Measurements from ENCODE around the gene NFIC.
"Not testable (repeated sequence)": the region's sequence is repeated elsewhere in the genome, so short reads cannot be mapped to it uniquely, and the experiment has no call there.

NFIC gene

GRCh38 chr19:3431760-3432397, 65.5 kb downstream of the NFIC start:
- DNase-seq, result no peak

- no peak for DNase-seq
Measured at GRCh38 chr19:3433313-3433712, 66.9 kb downstream of the NFIC start.

DNA sequence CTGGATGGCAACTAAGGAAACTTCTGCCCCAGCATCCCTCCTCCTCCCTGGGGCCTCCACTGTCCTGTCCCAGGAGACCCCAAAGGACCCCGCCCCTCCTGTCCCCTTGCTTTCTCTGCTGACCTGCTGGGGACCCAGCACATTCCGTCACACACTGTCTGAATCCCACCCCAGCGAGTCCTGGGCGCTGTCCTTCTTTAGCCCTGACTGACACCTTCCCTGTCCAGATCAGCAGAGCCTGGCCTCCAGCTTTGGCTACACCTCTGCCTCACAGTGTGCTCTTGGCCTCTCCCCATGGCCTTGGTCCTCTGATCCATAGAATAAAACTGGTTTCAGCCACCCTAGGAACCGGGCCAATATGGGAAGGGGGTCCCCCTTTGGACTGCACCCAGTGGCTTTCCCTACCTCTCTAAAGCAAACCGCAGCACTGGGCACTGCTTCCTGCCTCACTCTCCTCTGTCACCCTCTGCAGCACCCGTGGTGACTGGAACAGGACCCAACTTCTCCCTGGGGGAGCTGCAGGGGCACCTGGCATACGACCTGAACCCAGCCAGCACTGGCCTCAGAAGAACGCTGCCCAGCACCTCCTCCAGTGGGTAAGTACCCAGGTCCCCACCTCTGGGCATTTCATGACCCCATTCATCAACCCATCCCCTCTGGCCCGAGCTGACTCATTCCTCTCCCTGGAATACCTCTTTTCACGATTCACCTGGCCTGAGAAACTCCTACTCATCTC, 67.6 kb downstream of the NFIC start:
- DNase-seq, result no peak

DNA sequence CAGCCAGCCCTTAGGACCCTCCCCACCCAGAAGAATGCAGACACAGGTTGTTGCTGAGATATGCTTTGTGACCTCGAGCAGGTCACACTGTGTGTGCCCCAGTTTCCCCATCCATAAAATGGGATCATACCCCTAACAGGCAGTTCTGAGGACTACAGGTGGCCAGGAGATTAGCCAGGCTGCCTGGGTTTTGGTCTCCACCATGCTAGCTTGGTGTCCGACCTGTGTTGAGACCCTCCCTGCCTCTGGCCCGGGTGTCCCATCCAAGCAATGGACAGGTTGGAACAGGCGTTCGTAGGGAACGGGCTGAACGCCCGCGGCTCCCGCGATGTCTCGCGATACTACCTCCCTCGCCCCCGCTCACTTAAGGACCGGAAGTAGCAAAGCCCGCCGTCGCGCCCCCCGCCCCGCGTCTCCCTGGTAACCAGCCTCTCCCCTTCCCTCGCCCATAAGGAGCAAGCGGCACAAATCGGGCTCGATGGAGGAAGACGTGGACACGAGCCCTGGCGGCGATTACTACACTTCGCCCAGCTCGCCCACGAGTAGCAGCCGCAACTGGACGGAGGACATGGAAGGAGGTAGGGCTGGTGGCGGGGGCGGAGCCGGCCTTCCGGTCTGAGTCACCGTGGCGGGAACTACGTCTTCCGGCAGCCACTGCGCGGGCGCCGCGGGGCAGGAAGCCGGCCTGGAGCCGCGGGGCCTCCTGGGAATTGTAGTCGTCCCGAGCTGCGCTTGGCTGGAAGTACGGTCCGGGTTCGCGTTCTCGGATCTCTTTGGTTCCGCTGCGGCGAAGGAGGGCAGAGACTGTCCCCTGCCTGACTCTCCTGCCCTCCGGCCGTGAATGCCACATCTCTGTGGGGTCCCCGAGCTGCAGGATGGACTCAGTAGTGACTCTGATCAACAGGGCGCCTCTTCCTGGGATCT, 68.5 kb downstream of the NFIC start:
- DNase-seq, result peak; percentile 93 to 95

GRCh38 chr19:3440082-3440481, 73.7 kb downstream of the NFIC start:
- DNase-seq, result no peak

GRCh38 chr19:3441089-3441985, 75.0 kb downstream of the NFIC start:
- DNase-seq, result no peak

DNA sequence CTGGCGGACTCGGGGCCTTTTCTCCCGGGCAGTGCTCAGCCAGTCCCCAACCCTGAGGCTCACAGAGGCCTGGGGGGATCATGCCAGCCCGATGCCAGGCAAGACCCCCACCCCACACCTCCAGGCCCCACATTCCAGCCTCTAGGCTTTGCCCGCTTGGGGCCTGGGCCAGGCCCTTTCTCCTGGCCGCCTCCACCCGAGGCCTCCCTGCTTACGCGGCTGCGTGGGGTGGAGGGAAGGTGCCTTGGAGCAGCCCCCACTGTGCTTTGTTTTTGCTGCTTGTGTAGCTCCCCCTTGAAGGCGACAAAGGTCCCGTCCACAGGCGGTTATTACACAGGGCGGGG, 75.6 kb downstream of the NFIC start:
- DNase-seq, result no peak

GRCh38 chr19:3442487-3443071, 76.2 kb downstream of the NFIC start:
- no peak for DNase-seq

- no peak for DNase-seq
Measured at GRCh38 chr19:3443840-3444694, 77.7 kb downstream of the NFIC start.

DNA sequence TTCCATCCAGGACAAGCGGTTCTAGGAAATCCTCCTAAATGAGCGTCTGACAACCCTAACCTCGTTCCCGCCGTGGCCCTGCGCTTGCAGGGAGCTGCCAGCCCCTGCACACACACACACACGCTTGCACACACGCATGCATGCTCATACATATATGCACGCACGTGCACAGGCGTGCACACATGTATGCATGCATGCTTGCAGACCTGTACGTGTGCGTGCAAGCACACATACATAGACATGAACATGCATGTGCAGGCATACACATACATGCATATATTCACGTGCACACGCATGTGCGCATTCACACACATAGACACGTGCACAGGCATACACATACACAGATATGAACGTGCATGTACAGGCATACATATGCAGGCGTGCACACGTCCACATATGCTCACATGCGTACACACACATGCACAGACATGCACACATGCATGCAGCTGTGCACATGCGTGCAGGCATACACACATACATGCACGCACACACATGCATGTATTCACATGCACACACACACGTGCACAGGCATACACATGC, 78.4 kb downstream of the NFIC start:
- no peak for DNase-seq

DNA sequence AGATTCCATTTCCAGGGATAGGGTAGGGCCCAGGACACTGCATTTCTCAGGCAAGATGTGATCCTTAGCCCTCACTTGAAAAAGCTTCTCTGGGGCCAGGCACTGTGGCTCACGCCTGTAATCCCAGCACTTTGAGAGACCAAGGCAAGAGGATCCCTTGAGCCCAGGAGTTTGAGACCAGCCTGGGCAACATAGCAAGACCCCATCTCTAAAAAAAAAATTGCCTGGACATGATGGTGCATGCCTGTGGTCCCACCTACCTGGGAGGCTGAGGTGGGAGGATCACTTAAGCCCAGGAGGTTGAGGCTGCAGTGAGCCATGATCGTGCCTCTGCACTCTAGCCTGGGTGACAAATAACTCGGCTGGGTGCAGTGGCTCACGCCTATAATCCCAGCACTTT, 80.3 kb downstream of the NFIC start:
- not testable (repeated sequence) for DNase-seq

GRCh38 chr19:3448616-3449334, 82.4 kb downstream of the NFIC start:
- no peak for DNase-seq

DNA sequence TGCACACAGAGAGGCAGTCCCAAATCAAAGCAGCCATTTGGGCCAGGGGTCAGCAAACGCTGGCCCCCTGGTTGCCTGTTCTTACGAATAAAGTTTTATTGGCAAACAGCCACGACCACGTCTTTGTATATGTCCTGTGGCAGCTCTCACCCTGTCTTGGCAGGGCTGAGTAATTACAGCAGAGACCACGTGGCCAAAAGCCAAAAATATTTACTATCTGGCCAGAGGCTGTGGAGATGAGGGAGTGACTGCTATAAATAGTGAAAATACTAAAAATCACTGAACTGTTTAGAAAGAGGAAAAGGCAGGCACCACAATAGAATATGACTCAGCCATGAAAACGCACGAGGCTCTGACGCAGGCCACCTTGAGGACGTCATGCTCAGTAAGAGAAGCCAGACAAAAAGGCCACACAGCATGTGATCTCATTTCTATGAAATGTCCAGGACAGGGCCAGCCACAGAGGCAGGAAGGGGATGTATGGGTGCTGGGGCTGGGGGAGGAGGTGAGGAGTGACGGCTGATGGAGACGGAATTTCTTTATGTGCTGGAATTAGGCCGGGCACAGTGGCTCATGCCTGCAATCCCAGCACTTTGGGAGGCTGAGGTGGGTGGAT, 84.5 kb downstream of the NFIC start:
- no peak for DNase-seq

- DNase-seq, result no peak
Measured at GRCh38 chr19:3451451-3451866, 85.1 kb downstream of the NFIC start.

DNA sequence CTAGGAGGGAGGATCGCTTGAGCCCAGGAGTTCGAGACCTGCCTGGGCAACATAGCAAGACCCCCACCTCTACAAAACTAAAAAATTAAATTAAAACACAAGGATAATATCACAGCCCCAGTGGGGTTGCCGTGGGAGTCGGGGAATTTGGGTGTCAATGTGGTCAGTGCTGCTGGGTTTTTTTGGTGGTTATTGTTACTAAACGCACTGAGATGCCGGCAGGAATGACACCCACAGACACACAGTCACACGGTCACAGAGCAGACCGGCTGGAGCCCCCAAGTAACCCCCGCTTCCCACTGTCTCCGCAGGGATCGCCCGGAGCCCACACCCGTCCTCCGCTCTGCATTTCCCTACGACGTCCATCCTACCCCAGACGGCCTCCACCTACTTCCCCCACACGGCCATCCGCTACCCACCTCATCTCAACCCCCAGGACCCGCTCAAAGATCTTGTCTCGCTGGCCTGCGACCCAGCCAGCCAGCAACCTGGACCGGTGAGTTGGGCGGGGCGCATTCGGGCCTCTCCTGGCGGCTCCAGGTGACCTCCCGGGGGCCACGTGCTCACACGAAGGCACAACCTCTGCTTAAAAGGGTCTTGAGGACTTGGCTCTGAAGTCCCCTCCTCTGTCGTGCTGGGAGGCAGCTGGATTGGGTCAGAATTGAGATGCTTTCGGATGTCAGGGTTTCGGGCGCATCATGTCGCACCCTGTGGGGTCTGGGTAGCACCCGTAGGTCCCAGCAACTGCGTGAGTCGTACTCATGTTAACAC, 86.0 kb downstream of the NFIC start:
- no peak for DNase-seq

GRCh38 chr19:3452942-3453214, 86.5 kb downstream of the NFIC start:
- not testable (repeated sequence) for DNase-seq

DNA sequence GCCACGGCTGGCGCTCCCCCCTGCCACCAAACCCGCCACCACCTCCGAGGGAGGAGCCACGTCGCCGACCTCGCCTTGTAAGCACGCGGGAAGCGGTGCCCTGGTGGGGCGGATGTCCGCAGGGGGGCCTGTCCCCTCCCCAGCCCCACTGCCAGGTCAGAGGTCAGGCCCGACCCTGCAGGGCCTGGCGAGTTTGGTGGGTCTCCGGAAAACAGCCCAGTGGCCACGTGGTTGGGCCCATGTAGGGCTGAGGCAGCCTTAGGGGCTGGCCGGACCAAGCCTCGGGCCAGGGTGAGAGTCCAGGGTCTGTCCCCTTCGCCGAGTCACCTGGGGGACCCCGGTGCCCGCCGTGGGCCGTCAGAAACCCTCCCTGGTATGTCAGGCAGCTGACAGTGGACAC, 87.5 kb downstream of the NFIC start:
- DNase-seq, result no peak

GRCh38 chr19:3454656-3455392, 88.4 kb downstream of the NFIC start:
- DNase-seq, result no peak

All from NCI-H2081 (cell line).